AG09309 (cell line): Measurements from ENCODE around the gene NDC1.

Source experiments
- DNase-seq: peaks from one replicate; pipeline ENCODE4 v3.0.0-alpha.2; 2010; ENCODE audit warnings: low read depth
- H3K4me3 ChIP-seq: 2 replicates; pipeline ENCODE4 v1.5.1; 2011; ENCODE audit warnings: mild to moderate bottlenecking, low read depth, low read length, moderate library complexity; ENCODE audit not compliant: control insufficient read depth
- CTCF ChIP-seq: IDR thresholded peaks from 2 replicates; pipeline ENCODE4 v1.5.1; 2011; ENCODE audit warnings: mild to moderate bottlenecking, low read depth, low read length, inconsistent platforms; ENCODE audit not compliant: insufficient read depth, control insufficient read depth; ENCODE audit errors: missing control alignments

NDC1 gene

DNA sequence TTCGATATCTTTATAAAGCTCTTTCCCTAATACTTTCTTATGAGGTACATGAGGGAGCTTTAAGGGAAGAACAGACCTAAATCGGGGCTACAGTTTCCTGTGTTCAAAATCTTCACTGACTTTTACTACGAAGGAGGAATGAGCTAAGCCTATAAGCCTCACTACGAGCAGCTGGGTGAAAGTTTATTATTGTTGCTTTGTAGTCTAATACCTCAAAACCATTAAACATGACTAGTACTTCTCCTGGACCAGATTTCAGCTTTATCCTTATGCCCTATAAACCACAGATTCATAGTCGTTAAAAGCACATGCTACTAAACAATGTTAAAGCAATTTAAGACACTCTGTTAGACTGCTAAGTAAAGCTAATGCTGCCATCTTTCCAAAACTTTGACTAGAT is 30.2 kb downstream of the NDC1 start:
- no peak overlapping the region for H3K4me3 ChIP-seq
- DNase-seq: peak; percentile 58
- TF ChIP-seq CTCF: no peak

GRCh38 chr1:53804791-53805505 is 33.1 kb downstream of the NDC1 start:
- no peak for DNase-seq
- H3K4me3 ChIP-seq: no peak overlapping the region
- no peak for TF ChIP-seq CTCF

- TF ChIP-seq CTCF: no peak
- H3K4me3 ChIP-seq: no peak overlapping the region
- no peak for DNase-seq
These were observed 33.9 kb downstream of the NDC1 start for GRCh38 chr1:53804181-53804580.

- TF ChIP-seq CTCF: no peak
- DNase-seq: no peak
- no peak overlapping the region for H3K4me3 ChIP-seq
These were observed 37.5 kb downstream of the NDC1 start for GRCh38 chr1:53800621-53801020.

DNA sequence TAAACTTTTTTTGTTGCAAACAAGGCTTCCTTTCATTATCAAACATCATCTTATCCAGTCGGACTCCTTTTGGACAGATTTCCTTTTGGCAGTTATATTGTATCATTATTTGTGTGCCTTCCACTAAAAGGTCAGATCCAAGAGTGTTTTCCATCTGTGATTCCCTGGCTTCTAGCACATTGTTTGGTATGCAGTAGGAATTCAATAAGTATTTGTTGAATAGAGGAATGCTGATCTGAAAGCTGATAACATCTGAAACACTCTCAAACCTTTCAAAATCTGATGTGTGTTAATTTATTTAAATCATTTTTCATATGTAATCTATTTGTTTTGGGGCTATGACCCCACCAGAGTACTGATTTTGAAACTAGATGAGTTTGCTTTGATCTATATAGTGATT is 39.0 kb downstream of the NDC1 start:
- no peak for TF ChIP-seq CTCF
- DNase-seq: no peak
- no peak overlapping the region for H3K4me3 ChIP-seq

DNA sequence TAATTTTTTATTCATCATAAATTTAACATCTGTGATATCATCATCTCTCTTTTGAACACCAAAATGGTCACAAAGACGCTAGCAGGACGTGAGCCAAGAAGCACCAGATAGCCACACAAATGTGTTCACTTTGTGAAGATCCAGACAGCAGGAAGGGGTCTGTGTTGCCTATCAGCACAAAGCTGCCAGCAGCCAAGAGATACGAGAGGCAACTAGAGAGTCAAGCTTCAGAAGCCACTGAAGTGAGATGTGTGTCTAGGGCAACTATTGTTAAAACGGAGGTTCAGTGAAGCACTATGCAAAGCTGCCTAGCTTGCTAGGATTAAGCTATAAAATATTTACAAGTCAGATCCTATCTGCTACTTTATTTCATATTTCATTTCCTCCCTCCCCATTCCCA is 45.3 kb downstream of the NDC1 start:
- no peak for DNase-seq
- TF ChIP-seq CTCF: no peak
- H3K4me3 ChIP-seq: no peak overlapping the region
